ENCODE results near the gene PCDHAC2. TPM values are rescaled to one million over a fixed set of nuclear protein-coding genes. Genes with fewer than 3 reads are reported as not detected.

Gene PCDHAC2, protein sequence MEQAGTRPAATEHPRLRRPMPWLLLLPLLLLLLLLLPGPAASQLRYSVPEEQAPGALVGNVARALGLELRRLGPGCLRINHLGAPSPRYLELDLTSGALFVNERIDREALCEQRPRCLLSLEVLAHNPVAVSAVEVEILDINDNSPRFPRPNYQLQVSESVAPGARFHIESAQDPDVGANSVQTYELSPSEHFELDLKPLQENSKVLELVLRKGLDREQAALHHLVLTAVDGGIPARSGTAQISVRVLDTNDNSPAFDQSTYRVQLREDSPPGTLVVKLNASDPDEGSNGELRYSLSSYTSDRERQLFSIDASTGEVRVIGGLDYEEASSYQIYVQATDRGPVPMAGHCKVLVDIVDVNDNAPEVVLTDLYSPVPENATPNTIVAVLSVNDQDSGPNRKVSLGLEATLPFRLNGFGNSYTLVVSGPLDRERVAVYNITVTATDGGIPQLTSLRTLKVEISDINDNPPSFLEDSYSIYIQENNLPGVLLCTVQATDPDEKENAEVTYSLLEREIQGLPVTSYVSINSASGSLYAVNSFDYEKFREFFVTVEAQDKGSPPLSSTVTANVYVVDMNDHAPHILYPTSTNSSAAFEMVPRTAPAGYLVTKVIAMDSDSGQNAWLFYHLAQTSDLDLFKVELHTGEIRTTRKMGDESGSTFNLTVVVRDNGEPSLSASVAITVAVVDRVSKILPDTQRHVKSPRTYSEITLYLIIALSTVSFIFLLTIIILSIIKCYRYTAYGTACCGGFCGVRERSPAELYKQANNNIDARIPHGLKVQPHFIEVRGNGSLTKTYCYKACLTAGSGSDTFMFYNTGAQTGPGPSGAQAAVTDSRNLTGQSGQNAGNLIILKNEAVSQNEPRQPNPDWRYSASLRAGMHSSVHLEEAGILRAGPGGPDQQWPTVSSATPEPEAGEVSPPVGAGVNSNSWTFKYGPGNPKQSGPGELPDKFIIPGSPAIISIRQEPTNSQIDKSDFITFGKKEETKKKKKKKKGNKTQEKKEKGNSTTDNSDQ
- total RNA-seq (2014; rRNA removed; shearing (Covaris generic)) = 1.5 and 1.8 TPM in 2 replicates

DNA sequence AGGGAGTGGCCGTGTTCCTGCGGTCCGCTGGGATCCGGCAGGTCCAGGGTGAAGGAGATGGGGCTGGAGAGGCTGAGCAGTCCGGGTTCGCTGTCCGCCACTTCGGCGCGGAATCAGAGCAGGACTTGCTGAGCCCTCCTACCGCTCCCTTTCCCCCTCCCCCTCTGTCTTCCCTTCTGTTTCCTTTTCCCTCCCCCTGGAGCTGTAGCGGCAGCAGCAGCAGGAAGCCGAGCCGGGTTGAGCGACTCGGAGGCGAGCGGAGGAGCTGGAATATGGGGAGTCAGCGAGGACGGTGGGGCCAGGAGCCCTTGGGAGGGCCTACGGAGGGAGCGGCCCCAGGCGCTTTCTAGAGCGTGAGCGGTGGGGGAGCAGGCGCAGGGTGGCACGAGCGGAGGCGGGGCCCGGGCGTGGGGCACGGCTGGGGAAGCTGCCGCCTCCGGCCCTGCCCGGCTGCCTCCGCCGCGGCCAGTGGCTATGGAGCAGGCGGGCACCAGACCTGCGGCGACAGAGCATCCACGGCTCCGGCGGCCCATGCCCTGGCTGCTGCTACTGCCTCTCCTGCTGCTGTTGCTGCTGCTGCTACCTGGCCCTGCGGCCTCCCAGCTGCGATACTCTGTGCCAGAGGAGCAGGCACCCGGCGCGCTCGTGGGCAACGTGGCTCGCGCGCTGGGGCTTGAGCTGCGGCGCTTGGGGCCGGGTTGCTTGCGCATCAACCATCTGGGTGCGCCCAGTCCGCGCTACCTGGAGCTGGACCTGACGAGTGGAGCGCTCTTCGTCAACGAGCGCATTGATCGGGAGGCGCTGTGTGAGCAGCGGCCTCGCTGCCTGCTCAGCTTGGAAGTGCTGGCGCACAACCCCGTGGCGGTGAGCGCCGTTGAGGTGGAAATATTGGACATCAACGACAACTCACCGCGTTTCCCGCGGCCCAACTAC is at the start of gene PCDHAC2:
Gene PCDHAC2 (plus strand): TSS at position 184 of the 933 bp plus-strand sequence. CDS start 291 bp downstream, at position 475.
- DNase-seq (ENCODE audit: low spot score) = peak; percentile 60

DNA sequence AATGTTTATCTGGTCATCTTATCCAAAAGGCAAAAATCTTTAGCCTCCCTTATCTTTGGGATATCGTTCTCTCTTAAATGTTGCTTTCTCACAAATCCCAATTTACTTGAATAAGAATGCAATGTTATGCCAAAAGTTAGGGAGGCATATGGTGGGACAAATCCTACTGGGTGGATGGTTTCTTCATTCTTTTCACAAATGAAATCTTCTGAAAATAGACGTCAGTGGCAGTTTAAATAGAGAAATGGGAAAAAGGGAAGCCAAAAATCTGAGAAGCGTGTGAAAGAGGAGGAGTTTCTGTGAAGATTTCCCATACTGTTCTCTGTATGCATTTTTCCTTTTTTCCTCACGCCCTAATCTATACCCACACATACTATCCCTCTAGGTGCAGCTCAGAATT is 42.7 kb upstream of the PCDHAC2 start:
- DNase-seq (ENCODE audit: low spot score) = no peak

DNA sequence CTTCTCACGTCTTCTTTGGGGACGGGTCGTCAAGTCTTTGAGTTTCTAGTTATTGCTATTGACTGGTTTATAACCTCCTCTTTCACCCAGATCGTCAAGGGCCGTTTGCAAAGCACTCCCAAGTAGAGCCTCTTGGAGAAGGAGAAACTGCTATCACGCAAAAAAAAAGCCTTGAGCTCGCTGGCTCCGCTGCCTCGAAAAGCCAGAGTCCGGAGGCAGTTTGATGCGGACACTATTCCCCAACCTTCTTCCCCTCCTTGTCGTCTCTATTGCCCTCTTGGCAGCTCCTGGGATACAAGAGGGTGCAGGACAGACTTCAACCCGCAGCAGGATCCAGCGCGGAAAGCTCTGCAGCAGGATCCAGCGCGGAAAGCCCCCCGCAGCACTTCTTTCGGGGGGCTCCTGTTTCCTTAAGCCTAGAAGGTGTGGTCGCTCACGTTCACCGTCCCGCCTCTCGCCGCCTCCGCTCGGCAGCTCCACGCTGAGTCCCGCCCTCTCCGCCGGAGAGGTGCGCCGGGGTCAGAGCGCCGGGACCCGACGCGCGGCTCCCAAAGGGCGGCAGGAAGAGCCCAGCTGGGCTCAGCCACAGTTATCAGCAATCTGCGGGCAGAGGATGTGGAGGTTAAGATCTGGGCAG is 40.4 kb upstream of the PCDHAC2 start, which contains the start of gene PCDHAC1:
Gene PCDHAC1 (plus strand): TSS at position 494 of the 637 bp plus-strand sequence. CDS start 594 bp downstream, outside the sequence.
- DNase-seq (ENCODE audit: low spot score) = no peak

DNA sequence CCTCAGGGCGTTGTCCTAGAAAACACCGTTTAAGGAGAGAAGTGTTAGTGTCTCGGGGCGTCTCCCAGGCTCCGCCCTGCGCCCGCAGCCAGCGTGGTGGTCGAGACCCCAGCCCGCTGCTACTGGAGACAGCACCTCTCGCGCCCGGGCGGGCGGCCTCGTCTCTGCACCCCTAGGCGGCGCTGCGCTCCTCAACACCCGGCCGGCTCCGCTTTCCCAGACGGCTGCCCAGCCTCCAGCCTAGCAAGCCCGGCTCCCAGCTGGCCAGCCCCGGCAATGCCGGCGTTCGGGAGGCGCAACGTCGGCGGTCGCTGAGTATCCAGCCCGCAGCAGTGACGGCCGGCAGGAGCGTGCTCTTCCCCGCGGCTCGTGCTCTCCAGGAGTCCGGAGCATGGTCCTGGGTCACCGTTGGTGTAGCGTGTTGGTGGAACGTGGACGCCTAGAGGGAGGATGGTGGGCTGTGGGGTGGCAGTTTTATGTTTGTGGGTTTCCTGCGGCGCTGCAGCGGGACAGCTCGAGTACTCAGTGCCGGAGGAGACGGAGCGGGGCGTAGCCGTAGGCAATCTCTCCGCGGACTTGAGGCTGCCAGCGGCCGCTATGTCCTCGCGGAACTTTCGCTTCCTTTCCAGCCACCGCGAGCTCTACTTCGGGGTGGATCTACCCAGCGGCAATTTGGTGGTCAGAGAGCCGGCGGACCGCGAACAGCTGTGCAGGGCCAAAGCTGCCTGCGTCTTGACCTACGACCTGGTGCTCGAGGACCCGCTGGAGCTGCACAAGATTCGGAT is 39.6 kb upstream of the PCDHAC2 start:
- peak; percentile 66 for DNase-seq (ENCODE audit: low spot score)

DNA sequence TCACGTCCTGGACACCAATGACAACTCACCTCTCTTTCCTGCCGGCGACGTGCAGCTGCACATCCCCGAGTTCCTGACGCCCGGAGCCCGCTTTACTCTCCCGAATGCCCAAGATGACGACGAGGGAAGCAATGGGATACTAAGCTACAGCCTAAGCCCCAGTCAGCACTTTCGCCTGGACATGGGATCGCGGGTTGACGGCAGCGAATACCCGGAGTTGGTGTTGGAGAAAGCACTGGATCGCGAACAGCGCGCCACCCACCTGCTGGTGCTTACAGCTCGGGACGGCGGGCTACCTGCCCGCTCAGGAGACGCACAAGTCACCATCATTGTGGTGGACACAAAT is 39.1 kb upstream of the PCDHAC2 start:
- no peak for DNase-seq (ENCODE audit: low spot score)

DNA sequence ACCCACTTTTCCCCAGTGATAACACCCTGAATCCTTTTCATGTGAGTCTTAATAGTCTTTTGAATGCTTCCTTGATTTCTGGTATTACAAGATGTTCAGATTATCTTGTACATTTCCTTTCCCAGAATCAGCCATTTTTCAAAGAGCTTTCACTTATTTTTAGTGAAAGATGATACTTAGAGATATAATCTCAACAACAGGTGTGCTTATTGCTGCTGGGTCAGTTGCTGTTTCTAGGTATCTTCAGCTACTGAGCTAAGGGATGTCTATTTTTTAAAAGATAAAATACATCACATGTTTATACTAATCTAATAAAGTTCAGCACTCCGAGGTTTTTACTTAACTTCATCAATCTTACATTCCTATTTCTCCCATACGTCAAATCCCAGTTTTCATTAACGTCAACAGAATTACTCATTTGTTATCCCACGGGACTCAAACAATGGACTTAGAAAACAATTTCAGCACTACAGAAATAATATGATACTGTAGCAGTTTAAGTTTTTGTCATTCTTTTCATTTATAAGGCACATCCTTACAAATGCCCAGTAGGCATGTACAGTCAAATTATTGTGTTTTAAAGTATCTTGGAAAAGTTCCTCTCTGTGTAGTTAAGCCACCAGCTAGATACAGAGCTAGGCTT is 31.2 kb upstream of the PCDHAC2 start:
- DNase-seq (ENCODE audit: low spot score) = no peak

DNA sequence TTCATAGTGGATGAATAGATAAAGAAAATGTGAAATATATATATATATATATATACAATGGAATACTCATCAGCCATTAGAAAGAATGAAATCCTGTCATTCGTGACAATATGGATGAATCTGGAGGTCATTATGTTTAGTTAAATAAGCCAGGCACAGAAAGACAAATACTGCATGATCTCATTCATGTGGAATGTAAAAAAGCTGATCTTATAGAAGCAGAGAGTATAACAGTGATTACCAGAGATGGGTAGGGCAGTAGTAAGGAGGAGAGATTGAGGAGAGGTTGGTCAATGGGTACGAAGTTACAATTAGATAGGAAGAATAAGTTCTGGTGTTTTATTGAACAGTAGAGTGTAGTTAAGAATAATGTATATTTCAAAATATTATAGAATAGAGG is 19.7 kb upstream of the PCDHAC2 start:
- no peak for DNase-seq (ENCODE audit: low spot score)

DNA sequence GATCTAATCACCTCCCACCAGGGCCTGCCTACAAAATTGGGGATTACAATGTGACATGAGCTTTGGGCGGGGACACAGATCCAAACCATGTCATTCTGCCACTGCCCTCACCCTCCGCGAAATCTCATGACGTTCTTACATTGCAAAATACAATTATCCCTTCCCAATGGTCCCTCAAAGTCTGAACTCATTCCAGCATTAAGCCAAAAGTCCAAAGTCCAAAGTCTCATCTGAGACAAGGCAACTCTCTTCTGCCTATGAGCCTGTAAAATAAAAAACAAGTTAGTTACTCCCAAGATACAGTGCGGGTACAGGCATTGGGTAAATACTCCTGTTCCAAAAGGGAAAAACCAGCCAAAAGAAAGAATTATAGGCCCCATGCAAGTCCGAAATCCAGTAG is 14.6 kb upstream of the PCDHAC2 start:
- no peak for DNase-seq (ENCODE audit: low spot score)

DNA sequence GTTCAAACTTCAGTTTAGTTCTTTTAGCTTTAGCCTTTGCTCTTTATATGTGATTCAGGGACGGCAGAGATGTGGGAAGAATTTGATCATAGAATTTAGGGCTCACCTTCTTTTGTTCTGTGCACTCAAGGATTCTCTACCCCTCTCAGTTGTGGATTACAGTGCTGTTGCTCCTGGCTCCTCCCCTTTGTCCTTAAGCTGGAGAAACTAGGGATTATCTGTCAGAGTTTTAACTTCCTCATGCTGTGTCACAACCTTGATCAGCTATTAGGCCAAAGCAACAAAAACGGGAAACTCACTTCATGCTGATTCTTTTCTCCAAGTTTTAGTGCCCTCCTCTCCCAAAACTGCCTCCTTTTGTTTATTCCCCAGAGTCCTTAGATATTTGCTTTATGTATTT is 13.0 kb upstream of the PCDHAC2 start:
- no peak for DNase-seq (ENCODE audit: low spot score)

DNA sequence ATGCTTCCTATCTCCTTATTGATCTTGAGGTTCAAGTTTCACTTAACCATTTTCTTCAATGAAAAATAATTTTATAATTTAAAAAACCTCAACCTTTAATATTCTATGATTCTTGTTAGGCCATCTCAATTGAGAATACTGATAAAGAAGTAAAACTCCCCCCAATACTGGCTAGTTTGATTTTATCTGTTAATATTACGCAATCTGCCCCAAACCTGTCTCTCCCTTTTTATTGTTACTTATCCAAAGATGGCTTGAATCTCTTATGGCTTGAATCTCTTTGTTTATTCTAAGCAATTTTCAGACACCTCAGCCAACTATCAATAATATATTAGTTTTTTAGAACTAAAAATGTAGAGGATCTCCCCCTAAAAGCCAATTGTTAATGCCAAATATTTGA is 4.1 kb upstream of the PCDHAC2 start:
- DNase-seq (ENCODE audit: low spot score) = no peak

DNA sequence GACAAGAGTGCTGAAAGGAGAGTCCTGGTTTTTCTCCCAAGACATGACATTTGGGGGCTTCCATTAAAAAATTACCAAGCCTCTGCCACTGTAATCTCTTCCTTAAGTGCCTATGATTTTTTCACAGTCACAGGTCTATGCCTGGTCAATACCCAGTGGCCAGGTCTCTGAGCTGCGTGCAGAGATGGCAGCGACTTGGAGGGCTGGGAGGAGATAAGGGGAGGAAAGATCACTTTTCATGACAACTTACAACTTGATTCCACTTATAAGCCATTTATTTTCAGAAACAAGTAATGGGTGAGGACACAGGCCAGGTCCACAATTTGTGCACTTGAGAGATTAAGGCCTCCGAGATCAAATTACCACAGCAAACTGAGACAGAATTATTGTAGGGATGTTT is 1.9 kb upstream of the PCDHAC2 start:
- no peak for DNase-seq (ENCODE audit: low spot score)

DNA sequence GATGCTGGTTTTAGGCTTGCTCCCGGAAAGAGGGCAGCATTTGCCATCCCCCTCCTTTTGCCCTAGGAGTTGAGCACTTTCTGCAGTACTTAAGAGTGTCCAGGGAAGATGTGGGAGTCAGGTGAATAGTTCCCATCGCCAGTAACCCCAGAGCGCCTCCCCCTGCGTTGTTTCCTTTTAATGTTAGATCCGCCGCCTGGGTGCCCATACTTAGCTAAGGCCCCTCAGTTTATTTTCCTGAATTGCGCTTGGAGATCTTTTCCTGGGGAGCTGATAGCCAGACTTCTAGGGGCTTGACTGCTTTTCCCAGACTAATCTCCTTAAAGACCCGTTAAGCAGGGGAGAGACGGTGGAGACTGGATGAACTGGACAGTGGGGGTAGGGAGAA is 377 bp upstream of the PCDHAC2 start:
- no peak for DNase-seq (ENCODE audit: low spot score)

DNA sequence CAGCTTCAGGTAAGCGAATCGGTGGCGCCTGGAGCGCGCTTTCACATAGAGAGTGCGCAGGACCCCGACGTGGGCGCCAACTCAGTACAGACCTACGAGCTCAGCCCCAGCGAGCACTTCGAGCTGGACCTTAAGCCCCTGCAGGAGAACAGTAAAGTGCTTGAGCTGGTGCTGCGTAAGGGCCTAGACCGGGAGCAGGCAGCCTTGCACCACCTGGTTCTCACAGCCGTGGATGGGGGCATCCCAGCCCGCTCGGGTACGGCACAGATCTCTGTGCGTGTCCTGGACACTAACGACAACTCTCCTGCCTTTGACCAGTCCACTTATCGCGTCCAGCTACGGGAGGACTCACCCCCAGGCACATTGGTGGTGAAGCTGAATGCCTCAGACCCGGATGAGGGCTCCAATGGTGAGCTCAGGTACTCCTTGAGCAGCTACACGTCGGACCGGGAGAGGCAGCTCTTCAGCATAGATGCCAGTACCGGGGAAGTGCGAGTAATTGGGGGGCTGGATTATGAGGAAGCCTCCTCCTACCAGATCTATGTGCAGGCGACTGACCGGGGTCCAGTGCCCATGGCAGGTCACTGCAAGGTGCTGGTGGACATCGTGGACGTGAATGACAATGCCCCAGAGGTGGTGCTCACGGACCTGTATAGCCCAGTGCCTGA is 1.1 kb downstream of the PCDHAC2 start:
- no peak for DNase-seq (ENCODE audit: low spot score)

DNA sequence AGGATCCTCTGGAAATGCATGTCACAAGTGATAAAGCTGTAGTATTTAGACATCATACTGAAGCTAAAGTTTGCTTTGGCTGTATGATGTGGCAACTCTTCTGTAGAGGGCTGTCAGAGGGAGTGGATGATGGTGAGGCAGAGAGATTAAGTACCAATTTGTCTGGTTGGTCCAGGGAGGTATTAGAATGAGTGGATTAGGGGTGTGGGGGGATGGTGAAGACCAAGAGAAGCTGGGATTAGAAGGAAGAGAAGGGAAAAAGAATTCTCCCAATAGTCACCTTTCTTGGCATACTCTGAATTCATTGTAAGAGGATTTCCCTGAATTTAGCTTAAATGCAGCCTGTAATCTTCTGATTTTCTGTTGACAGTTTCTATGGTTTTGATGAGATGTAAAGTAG is 3.6 kb downstream of the PCDHAC2 start:
- no peak for DNase-seq (ENCODE audit: low spot score)

DNA sequence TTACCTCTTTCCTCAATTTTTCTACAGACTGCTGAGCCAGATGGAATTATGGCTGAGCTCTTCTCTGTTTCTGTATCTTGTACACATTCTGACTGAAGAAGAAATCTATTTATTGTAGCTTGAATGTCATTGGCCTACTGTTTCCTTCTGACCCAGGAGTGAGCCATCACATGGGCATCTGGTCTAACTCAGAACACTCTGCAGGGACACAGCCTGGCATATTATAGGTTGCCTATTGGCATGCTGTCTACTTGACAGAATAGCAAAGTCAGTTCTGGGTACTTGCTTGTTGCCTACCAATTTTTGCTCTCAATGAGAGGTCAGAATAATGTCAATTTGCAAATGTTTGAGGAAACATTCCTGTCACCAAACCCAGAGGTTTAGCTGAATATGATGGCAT is 7.3 kb downstream of the PCDHAC2 start:
- no peak for DNase-seq (ENCODE audit: low spot score)

DNA sequence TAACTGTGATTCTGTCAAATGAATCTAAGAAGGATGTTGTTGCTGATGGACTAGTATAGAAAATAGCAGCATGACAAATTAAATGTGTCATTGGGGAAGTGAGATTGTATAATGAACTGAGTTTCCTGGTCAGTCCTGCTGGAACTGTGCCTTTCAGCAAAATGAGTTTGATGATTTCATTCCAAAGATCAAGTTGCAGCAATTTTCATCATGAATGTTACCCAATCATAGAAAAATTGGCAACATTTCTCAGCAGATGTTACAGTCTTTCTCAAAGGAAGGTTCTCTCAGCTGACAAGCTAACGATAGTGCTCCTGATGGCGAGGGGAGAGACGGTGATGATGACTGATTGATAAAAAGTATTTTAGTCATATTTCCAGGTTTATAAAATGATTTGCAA is 10.7 kb downstream of the PCDHAC2 start:
- DNase-seq (ENCODE audit: low spot score) = no peak

DNA sequence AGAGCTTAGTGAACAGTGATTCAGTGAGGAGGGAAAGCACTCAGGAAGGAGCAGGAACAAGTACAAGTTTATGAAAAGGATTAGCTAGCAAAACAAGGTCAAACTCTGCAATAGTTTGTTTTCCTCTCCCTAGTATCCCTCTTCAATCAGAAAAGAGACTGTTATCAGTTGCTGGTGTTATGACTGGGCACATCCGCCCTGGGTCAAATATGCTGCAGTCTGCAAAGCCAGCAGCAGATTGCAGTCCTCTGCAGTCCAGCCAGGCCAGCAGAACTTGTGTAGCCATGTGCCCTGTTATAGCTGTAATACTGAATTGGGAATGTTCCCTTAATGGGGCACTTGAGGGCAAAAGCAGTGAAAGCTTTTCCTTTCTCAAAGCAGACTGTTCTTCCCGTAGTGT is 12.0 kb downstream of the PCDHAC2 start:
- DNase-seq (ENCODE audit: low spot score) = no peak

DNA sequence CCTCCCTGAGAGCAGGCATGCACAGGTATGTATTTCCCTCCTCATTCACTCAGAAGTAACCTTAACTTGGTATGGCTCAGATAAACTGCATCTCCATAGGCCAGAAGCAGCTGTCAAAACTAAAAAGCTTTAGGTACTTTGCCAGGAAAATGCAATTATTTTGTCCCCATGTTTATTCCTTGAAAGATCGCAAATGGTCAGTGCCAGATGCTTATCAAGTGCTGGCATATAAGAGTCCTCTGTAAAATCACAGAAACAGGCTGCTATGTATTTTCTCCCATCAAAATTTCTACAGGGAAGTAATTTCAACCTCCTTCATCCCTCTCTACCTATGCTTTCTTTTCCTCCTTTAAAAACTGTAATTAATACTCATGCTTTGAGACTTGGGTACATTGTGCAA is 12.7 kb downstream of the PCDHAC2 start:
- no peak for DNase-seq (ENCODE audit: low spot score)

DNA sequence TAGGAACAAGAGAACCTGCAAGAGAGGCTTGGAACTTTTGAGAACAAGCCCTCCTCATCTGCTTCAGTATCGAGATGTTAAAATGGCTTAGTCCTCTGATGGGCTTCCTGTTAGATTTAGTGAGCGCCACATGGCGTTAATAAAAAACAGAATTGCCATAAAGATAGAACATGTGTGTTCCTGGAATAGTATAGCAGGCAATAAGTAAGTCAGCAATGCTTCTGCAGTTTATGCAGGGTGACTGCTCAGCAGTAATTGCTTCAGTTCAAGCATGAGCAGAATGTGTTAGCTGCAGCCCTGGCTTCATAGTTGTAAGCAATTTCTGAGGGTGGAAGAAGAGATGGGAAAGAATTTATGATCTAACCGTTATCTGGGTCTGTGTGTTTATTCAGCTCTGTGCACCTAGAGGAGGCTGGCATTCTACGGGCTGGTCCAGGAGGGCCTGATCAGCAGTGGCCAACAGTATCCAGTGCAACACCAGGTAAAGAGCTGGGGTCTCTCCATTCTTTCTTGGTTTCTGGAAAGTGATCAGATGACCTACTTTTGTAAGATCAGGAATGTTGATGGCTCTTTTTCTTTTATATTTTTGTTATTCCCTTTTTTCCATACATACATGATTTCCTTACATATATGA is 15.9 kb downstream of the PCDHAC2 start:
- DNase-seq (ENCODE audit: low spot score) = no peak

Measured in H4 (cell line).